Neutrophil (primary cell): ENCODE results near the gene TPST2.

Experiments
- H3K27ac ChIP-seq: fragments of 200-600 bp; sonication (generic); 2 replicates; pipeline ENCODE4 v1.5.1; 2016; ENCODE audit warnings: mild to moderate bottlenecking, moderate library complexity
- H3K27me3 ChIP-seq: fragments of 200-600 bp; sonication (generic); 2 replicates; pipeline ENCODE4 v1.6.0; 2016; ENCODE audit warnings: mild to moderate bottlenecking
- H3K36me3 ChIP-seq: fragments of 200-600 bp; sonication (generic); 2 replicates; pipeline ENCODE4 v1.5.1; 2017
- H3K4me1 ChIP-seq, 2 experiments: fragments of 200-600 bp in 1 of 2; sonication (generic) in 1 of 2; 1 replicate in 1 of 2; 2 replicates in 1 of 2; pipeline versions ENCODE4 v1.5.1 to v1.6.1; 2013 to 2016; ENCODE audit warnings: low read depth in 1 of 2, low read length in 1 of 2, mild to moderate bottlenecking in 1 of 2, moderate library complexity in 1 of 2; ENCODE audit not compliant: control insufficient read depth in 1 of 2, insufficient read depth in 1 of 2
- H3K4me3 ChIP-seq, 2 experiments: fragments of 200-600 bp in 1 of 2; sonication (generic) in 1 of 2; 1 replicate in 1 of 2; 2 replicates in 1 of 2; pipeline ENCODE4 v1.5.1; 2013 to 2016; ENCODE audit warnings: low read depth in 1 of 2, low read length in 1 of 2, mild to moderate bottlenecking in 1 of 2, moderate library complexity in 1 of 2
- H3K9me3 ChIP-seq: fragments of 200-600 bp; sonication (generic); 2 replicates; pipeline ENCODE4 v1.5.1; 2016
- TF ChIP-seq, protein P1 (sequence below): fragments of 200-600 bp; sonication (generic); IDR thresholded peaks from 2 replicates; pipeline ENCODE4 v1.5.1; 2016; ENCODE audit warnings: antibody characterized with exemption

TPST2 gene

DNA sequence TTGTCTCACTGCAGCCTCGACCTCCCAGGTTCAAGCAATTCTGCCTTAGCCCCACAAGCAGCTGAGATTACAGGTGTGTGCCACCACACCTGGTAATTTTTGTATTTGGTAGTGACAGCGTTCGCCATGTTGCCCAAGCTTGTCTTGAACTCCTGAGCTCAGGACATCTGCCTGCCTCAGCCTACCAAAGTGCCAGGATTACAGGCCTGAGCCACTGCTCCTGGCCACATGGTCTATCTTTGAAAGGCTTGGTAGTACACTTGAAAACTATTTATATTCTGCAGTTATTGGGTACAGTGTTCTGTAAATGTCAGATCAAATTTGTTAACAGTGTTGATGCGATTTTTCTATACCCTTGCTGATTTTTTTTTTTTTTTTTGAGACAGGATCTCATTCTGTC lies 41.4 kb upstream of the TPST2 start:
- H3K27me3 ChIP-seq: peaks cover 3% of the 10 kb centered on the region
- no peak overlapping the region for H3K4me3 ChIP-seq
- H3K9me3 ChIP-seq: no peaks in the 10 kb centered on the region
- H3K36me3 ChIP-seq: no peaks in the 10 kb centered on the region
- H3K27ac ChIP-seq: no peak overlapping the region
- TF ChIP-seq, protein P1, sequence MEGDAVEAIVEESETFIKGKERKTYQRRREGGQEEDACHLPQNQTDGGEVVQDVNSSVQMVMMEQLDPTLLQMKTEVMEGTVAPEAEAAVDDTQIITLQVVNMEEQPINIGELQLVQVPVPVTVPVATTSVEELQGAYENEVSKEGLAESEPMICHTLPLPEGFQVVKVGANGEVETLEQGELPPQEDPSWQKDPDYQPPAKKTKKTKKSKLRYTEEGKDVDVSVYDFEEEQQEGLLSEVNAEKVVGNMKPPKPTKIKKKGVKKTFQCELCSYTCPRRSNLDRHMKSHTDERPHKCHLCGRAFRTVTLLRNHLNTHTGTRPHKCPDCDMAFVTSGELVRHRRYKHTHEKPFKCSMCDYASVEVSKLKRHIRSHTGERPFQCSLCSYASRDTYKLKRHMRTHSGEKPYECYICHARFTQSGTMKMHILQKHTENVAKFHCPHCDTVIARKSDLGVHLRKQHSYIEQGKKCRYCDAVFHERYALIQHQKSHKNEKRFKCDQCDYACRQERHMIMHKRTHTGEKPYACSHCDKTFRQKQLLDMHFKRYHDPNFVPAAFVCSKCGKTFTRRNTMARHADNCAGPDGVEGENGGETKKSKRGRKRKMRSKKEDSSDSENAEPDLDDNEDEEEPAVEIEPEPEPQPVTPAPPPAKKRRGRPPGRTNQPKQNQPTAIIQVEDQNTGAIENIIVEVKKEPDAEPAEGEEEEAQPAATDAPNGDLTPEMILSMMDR: no peak
- H3K4me1 ChIP-seq: no peaks in the 10 kb centered on the region

DNA sequence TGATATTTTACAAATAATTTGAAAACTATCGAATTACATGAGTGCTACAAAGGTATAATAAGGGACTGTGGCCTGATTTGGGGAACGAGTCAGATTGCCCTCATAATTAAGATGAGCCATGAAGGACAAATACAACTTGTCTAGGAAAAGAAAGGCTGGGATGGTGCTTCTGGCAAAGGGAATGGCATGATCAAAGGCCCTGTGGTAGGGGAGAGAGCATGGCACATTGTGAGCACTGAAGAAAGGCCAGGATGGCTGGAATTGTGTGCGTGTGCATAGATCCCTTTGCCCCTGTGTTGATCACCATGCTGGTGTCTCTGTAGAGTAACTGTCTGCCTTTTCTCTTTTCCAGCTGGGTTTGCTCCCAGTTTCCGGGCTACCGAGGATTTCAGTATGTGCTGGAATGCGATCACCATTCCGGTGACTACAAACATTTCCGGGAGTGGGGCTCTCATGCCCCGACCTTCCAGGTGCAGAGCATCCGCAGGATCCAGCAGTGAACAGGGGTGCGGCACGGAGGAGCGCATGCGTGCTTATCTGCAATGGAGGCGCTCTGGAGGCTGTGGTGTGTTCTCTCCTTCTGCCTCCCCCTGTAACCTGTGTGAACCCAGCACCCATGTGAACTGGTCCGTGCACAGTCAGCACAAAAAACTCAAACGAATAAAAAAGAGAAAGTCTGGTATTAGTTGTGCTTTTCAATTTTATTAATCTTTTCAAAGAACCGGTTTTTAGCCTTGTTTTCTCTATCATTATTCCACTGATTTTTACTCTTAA lies 40.2 kb upstream of the TPST2 start:
- H3K9me3 ChIP-seq: no peaks in the 10 kb centered on the region
- peaks cover 3% of the 10 kb centered on the region for H3K27me3 ChIP-seq
- H3K36me3 ChIP-seq: no peaks in the 10 kb centered on the region
- H3K27ac ChIP-seq: no peak overlapping the region
- TF ChIP-seq, protein P1: no peak
- no peaks in the 10 kb centered on the region for H3K4me1 ChIP-seq
- no peak overlapping the region for H3K4me3 ChIP-seq

DNA sequence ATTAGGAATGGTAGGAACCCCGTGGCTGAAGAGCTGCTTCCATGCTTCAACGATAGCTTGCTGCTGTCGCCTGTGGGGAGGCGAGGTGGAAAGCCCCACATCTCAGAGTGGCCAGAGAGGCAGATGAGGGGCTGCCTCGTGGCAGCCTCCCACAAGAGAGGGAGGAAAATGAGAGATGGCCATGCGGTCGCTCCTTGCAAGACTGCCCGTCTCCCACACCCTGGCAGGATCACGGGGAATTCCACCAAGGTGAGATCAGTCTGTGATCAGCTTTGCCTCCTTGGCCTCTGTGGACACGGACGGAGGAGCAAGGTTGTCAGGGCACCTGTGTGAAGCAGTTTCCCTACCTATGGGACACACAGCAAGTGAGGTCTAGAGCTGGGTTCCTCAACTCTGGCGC lies 34.9 kb upstream of the TPST2 start:
- H3K36me3 ChIP-seq: no peaks in the 10 kb centered on the region
- peaks cover 5 to 10% of the 10 kb centered on the region in 2 experiments for H3K4me1 ChIP-seq
- TF ChIP-seq, protein P1: no peak
- no peaks in the 10 kb centered on the region for H3K27me3 ChIP-seq
- H3K9me3 ChIP-seq: no peaks in the 10 kb centered on the region
- no peak overlapping the region for H3K27ac ChIP-seq
- no peak overlapping the region for H3K4me3 ChIP-seq

DNA sequence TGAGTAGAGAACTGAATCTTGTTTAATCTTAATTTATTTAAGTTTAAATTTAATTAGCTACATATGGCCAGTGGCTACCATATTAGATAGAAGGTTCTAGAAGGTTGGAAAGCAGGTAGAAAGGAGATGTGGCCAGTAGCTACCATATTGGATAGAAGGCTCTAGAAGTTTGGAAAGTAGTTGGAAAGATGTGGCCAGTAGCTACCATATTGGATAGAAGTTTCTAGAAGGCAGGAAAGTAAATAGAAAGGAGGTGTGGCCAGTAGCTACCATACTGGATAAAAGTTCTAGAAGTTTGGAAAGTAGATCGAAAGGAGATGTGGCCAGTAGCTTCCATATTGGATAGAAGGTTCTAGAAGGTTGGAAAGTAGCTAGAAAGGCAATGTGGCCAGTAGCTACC lies 34.1 kb upstream of the TPST2 start:
- H3K27me3 ChIP-seq: no peaks in the 10 kb centered on the region
- H3K4me1 ChIP-seq: peaks cover 10 to 16% of the 10 kb centered on the region in 2 experiments
- TF ChIP-seq, protein P1: no peak
- no peaks in the 10 kb centered on the region for H3K36me3 ChIP-seq
- no peak overlapping the region for H3K4me3 ChIP-seq
- H3K27ac ChIP-seq: no peak overlapping the region
- H3K9me3 ChIP-seq: no peaks in the 10 kb centered on the region

DNA sequence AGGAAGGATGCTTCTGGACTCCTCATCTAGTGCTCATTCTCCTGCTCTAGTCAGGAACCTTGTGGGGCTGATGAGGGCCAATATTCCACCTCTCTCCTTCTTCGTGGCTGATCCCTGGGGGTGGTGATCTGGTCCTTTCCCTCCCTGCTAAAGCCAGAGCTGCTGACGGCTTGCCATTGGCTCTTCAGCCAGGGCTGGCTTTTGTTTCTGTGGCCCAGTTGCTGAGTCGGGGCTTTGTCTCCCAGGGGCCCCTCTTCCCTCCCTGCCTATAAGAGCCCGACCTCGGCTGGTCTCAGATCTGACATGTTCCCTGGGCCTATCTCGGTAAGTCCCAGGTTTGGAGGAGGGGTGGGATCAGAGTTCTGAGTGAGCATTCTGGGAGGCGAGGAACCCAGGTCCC lies 31.7 kb upstream of the TPST2 start, which contains the start of gene CRYBA4:
Gene CRYBA4, plus strand, starts transcription at position 301 of the 400 bp plus-strand sequence. CDS start 634 bp downstream, outside the sequence.
- TF ChIP-seq, protein P1: no peak
- Histone ChIP-seq H3K27me3 (no peaks in the 10 kb centered on the region), H3K4me3 (no peak within 1 kb of the TSS), H3K4me1 (peaks cover 22 to 31% of the 10 kb centered on the region in 2 experiments), H3K27ac (no peak within 1 kb of the TSS), H3K9me3 (no peaks in the 10 kb centered on the region), H3K36me3 (no peaks in the 10 kb centered on the region)
